ENCODE measurements around the gene ABCB8.

ABCB8 gene

DNA sequence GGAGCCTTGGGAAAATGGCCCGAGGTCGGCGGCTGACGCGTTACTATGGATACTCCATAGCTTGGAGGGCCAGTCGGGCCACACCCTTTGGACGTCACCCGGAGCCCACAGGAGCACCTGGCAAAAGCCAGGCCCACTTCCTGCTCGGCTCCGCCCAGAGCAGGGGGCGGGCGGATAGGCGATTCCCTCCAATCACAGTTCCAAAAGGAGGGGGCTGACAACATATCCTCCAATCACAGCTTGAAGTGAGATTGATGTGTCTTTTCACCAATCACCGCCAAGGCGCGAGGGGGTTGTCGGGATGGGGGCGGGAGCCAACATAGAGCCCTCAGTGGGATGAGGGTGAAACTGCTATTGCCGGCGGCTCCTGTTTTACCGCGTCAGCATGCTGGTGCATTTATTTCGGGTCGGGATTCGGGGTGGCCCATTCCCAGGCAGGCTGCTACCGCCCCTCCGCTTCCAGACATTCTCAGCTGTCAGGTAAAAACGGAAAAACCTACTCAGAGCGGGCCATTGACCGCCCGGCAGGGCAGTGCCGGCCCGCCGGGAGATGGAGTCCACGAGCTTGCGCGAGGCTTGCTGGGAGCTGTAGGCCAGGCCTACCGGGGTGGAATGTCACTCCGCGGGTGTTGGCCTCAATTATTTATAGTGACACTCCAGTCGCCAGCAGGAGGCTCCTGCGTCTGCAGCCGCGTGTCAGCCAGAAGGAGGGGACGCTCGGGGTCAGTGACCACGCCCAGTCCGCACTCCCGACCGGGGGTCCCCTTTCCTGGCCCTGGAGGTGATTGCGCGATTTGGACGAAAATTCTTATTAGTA is at the start of gene ABCB8:
TSS of gene ABCB8 (plus strand) at position 320 of the 817 bp plus-strand sequence. CDS start at position 386, 66 bp downstream.
- DNase-seq (ENCODE audit: low spot score): peak; percentile 98

DNA sequence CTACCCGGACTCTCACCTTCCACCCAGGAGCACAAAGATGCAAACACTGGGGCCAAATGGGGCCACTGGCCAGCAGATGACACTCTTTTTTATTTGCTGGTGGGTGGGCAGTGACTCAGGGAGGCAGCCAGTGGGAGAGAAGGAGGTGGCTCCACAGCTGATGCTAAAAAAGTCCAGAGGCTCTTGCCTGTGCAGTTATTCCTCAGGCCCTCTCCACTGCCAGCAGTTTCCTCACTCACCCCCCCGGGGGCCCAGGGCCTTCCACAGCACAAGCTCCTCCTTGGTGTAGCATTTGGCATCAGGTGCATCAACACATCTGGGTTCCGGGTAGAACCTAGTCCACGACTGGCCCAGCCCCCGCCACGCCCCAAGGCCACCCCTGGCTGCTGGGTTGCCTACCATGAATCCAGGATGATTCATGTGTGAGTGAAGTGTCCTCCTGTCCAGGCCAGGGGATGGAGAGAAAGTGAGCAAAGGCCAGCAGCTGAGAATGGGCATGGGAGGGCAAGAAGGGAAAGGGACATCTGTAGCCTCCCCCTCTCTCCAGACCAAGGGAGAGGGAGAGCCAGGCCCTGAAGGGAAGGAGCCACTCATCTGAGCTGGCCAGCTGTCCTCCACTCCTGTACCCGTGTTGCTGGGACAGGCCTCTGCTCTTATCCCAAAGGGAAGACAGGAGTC is 48.4 kb upstream of the ABCB8 start:
- no peak for DNase-seq (ENCODE audit: low spot score)

GRCh38 chr7:150980663-150981062 is 47.6 kb upstream of the ABCB8 start:
- DNase-seq (ENCODE audit: low spot score): no peak

- no peak for DNase-seq (ENCODE audit: low spot score)
These were observed 46.6 kb upstream of the ABCB8 start for GRCh38 chr7:150981644-150982043.

- no peak for DNase-seq (ENCODE audit: low spot score)
These were observed 45.9 kb upstream of the ABCB8 start for GRCh38 chr7:150982351-150982750.

DNA sequence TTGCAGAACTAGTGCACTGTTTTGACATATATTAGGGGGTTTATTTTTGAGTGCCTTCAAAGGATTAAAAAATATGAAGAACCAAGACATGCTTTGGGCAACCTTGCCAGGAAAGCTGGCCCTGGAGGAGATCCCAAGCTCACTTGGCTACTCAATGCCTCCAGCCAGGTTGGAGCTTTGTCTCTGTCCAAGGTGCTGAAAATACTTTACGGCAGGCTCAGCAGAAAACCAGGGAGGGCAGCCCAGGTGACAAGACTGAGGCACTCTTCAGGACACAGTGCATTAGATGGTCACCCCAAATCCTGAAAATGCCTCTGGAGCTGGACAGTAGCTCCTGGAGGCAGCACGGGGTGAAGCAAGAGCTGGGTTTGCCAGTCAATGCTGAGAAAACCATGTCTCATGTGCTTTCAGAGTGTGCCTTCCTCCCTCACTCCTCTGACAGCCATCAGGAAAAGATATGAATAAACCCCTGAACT is 44.3 kb upstream of the ABCB8 start:
- DNase-seq (ENCODE audit: low spot score): no peak

DNA sequence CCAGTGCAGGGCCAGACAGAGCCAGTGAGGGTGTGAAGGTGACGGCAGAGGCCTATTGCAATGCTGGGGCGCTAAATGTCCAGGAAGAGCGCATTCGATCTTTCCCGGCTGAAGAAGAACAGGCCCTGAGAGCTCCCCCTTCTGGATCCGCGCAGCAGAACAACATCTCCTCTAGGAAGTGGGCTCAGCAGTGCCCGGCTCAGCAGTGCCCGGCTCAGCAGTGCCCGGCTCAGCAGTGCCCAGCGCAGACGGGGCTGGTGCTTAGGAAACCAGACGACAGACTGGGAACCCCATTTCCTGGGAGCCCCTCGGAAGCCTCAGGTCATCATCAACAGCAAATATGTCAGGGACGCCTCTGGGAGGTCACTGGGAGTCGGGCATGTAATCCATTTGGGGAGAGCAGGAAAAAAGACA is 42.1 kb upstream of the ABCB8 start:
- no peak for DNase-seq (ENCODE audit: low spot score)

DNA sequence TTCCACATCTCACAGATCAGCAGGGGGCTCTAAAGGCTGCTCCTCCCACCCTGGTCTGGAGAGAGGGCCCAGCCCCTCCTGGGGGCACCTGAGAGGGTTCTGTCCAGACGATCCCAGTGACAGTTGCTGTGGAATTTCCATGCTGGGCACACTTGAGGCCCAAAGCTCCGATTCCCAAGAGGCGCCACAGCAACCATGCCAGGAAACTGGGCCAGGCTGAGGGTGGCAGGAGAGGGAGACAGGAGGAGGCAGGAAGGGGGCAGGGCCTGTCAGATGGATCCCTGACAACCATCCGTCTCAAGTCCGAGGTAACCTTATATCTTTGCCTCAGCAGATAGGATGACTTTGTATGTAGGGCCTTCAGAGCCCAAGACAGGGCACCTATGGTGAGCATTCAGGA is 41.7 kb upstream of the ABCB8 start:
- no peak for DNase-seq (ENCODE audit: low spot score)

DNA sequence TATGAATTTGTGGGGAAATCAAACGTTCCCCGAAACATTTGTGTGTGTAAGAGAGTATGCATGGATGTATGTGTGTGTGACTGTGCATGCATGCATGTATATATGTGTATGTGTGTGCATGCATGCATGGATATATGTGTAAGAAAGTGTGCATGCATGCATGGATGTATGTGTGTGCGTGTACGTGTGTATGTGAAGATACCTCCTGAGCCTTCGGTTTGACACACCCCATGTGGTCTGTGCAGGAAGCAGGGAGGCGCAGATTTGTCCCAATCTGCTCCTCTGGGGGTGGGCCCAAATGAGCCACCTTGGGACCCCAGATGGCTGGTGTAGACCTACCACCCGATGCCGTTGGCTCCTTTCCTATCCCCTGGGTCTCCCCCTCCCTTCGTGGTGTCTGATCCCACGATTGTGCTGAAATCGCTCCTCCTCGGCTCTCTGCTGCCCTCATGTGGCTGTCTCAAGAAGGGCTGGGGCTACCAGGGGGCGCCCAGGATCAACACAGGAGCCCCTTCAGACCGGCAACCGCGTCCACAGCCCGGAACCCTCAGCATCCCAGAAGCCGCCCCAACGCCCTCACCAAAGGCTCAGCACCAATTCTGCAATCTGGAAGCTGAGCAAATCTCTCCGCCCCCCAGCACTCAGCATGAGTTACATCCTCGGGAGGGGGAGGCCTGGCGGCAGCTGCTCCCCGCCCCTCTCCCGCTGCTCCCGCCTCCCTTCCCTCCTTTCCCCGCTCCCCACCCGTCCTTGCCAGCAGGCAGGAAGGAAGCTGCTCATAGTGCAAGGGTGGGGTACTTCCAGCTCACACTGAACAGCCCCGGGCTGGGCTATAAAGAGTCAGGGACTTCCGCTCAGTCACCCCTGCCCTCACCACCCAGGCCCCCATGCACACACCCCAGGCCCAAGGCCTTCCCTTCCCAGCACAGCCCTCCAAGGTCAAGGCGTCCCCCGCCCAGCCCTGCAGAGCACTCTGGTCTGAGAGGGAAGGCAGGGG is 39.7 kb upstream of the ABCB8 start:
- peak; percentile 96 for DNase-seq (ENCODE audit: low spot score)

DNA sequence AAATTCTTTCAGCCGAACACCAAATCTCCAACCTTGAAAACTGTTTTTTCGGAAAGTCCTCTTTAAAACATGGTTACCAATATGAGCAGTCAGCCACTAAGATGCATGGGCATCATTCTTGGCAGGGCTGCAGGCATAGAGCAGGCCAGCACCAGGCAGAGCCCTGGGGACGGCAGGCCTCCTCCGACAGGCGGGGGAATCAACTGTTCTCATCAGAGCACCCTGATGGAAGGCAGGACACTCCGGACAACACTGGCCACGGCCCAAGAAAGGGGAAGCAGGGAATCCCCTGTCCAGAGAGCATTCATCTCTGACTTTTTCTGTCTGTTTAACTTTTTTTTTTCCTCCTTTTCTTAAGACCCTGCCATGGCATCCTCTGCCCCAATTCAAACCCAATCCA is 38.8 kb upstream of the ABCB8 start:
- DNase-seq (ENCODE audit: low spot score): no peak

DNA sequence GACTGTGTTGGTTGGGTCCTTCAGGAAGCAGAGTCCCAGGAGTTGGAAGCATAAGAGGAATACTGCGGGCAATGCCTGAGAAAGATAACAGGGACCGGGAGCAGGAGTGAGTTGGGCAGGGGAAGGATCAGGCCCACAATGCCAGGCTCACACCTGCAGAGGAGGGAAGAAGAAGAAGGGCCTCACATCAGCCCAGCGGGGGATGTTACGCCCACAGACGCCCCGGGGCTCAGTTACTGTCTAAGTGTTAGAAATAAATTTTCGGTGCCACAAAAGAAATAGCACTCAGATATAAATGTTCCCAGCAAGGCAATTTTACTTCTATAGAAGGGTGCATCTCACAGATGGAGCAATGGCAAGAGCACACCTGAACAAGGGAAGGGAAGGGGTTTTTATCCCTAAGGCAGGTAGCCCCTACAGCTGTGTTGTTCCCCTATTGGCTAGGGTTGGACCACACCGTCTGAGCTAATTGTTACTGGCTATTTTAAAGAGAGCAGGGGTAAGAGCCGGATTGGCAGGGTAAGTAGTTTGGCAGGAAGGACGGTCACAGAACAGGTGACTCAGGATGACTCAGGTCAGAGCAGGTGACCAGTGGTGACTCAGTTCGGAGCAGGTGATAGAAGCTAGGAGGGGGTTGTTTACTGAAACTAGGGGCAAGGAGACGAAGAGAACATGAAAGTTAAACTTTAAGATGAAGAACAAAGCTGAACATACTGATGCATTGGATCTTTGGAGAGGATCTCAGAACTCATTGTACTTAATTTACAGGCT is 37.6 kb upstream of the ABCB8 start, which contains the start of gene NOS3:
TSS of gene NOS3 (plus strand) at position 602 of the 771 bp plus-strand sequence. CDS start 2,787 bp downstream, outside the sequence.
- DNase-seq (ENCODE audit: low spot score): no peak

DNA sequence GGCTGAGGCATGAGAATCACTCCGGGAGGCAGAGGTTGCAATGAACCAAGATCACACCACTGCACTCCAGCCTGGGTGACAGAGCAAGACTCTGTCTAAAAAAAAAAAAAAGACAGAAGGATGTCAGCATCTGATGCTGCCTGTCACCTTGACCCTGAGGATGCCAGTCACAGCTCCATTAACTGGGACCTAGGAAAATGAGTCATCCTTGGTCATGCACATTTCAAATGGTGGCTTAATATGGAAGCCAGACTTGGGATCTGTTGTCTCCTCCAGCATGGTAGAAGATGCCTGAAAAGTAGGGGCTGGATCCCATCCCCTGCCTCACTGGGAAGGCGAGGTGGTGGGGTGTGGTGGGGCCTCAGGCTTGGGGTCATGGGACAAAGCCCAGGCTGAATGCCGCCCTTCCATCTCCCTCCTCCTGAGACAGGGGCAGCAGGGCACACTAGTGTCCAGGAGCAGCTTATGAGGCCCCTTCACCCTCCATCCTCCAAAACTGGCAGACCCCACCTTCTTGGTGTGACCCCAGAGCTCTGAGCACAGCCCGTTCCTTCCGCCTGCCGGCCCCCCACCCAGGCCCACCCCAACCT is 36.1 kb upstream of the ABCB8 start:
- no peak for DNase-seq (ENCODE audit: low spot score)

GRCh38 chr7:150992833-150993302 is 35.4 kb upstream of the ABCB8 start:
- peak; percentile 92 for DNase-seq (ENCODE audit: low spot score)

DNA sequence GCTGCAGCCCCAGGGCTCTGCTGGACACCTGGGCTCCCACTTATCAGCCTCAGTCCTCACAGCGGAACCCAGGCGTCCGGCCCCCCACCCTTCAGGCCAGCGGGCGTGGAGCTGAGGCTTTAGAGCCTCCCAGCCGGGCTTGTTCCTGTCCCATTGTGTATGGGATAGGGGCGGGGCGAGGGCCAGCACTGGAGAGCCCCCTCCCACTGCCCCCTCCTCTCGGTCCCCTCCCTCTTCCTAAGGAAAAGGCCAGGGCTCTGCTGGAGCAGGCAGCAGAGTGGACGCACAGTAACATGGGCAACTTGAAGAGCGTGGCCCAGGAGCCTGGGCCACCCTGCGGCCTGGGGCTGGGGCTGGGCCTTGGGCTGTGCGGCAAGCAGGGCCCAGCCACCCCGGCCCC is 34.7 kb upstream of the ABCB8 start:
- DNase-seq (ENCODE audit: low spot score): no peak

GRCh38 chr7:150994141-150994837 is 34.0 kb upstream of the ABCB8 start:
- peak; percentile 76 for DNase-seq (ENCODE audit: low spot score)

GRCh38 chr7:150994838-150995510 is 33.3 kb upstream of the ABCB8 start:
- no peak for DNase-seq (ENCODE audit: low spot score)

- no peak for DNase-seq (ENCODE audit: low spot score)
These were observed 31.7 kb upstream of the ABCB8 start for GRCh38 chr7:150996376-150997074.

GRCh38 chr7:150997075-150997511 is 31.2 kb upstream of the ABCB8 start:
- no peak for DNase-seq (ENCODE audit: low spot score)

DNA sequence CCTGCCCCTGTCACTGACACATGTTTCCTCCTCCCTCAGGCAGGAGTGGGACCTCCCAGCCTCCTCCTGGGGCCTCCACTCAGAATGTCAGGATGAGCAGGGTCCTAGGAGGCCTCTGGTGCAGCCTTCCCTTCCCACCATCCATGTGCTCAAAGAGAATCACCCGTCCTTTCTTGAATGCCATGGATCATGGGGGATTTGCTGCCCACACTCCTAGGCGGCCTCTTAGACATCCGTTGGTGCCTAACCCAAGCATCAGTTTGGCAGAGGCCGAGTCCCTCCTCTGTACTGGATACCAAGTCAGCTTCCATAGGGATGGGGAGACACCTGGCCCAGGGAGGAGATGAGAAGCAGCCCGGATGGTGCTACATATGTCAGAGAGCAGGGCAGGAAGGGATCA is 30.4 kb upstream of the ABCB8 start:
- DNase-seq (ENCODE audit: low spot score): no peak
